Measurements from ENCODE around the gene ACKR3.

DNA sequence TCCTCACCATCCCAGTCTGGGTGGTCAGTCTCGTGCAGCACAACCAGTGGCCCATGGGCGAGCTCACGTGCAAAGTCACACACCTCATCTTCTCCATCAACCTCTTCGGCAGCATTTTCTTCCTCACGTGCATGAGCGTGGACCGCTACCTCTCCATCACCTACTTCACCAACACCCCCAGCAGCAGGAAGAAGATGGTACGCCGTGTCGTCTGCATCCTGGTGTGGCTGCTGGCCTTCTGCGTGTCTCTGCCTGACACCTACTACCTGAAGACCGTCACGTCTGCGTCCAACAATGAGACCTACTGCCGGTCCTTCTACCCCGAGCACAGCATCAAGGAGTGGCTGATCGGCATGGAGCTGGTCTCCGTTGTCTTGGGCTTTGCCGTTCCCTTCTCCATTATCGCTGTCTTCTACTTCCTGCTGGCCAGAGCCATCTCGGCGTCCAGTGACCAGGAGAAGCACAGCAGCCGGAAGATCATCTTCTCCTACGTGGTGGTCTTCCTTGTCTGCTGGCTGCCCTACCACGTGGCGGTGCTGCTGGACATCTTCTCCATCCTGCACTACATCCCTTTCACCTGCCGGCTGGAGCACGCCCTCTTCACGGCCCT lies 11.2 kb downstream of the ACKR3 start:
- TF ChIP-seq, protein P1, sequence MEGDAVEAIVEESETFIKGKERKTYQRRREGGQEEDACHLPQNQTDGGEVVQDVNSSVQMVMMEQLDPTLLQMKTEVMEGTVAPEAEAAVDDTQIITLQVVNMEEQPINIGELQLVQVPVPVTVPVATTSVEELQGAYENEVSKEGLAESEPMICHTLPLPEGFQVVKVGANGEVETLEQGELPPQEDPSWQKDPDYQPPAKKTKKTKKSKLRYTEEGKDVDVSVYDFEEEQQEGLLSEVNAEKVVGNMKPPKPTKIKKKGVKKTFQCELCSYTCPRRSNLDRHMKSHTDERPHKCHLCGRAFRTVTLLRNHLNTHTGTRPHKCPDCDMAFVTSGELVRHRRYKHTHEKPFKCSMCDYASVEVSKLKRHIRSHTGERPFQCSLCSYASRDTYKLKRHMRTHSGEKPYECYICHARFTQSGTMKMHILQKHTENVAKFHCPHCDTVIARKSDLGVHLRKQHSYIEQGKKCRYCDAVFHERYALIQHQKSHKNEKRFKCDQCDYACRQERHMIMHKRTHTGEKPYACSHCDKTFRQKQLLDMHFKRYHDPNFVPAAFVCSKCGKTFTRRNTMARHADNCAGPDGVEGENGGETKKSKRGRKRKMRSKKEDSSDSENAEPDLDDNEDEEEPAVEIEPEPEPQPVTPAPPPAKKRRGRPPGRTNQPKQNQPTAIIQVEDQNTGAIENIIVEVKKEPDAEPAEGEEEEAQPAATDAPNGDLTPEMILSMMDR (IDR thresholded peaks at IDR 0.05): no peak
- TF ChIP-seq POLR2AphosphoS5 (IDR thresholded peaks at IDR 0.05) (no peak), POLR2A (IDR thresholded peaks at IDR 0.05; ENCODE audit: low read depth) (no peak), EP300 (IDR thresholded peaks at IDR 0.05) (no peak)
